Mesendoderm (in vitro differentiated cells): ENCODE data around the gene FN3K.

Experiments
- DNase-seq: peaks from one replicate; pipeline ENCODE4 v3.0.0; 2013
- H2AK5ac ChIP-seq: 2 replicates; pipeline ENCODE4 v1.6.1; 2013; ENCODE audit warnings: low read length, inconsistent platforms
- H2BK120ac ChIP-seq: 2 replicates; pipeline ENCODE4 v1.6.1; 2013; ENCODE audit warnings: low read depth, mild to moderate bottlenecking, low read length, moderate library complexity, mixed read lengths
- H2BK15ac ChIP-seq: replicated peaks from 2 replicates; pipeline ENCODE4 v1.6.1; 2013; ENCODE audit warnings: low read depth, mild to moderate bottlenecking, moderate library complexity
- H2BK5ac ChIP-seq: 2 replicates; pipeline ENCODE4 v1.6.1; 2013; ENCODE audit warnings: low read length, inconsistent platforms
- H3K18ac ChIP-seq: 2 replicates; pipeline ENCODE4 v1.6.1; 2013; ENCODE audit warnings: mild to moderate bottlenecking, low read length, mixed read lengths
- H3K23ac ChIP-seq: one replicate; pipeline ENCODE4 v1.6.1; 2013; ENCODE audit warnings: low read length
- H3K27ac ChIP-seq: 2 replicates; pipeline ENCODE4 v1.5.1; 2013; ENCODE audit warnings: low read depth, mild to moderate bottlenecking, inconsistent platforms, low read length, moderate library complexity
- H3K27me3 ChIP-seq: 2 replicates; pipeline ENCODE4 v1.6.1; 2013; ENCODE audit warnings: low read length, control low read depth, mild to moderate bottlenecking, inconsistent platforms; ENCODE audit not compliant: insufficient read depth, poor library complexity
- H3K36me3 ChIP-seq: 2 replicates; pipeline ENCODE4 v1.6.1; 2013; ENCODE audit warnings: low read length, inconsistent platforms; ENCODE audit not compliant: control insufficient read depth, insufficient read depth
- H3K4ac ChIP-seq: one replicate; pipeline ENCODE4 v1.6.1; 2013; ENCODE audit warnings: low read depth, mild to moderate bottlenecking, low read length, moderate library complexity
- H3K4me1 ChIP-seq: 2 replicates; pipeline ENCODE4 v1.6.1; 2013; ENCODE audit warnings: low read depth, low read length, inconsistent platforms; ENCODE audit not compliant: control insufficient read depth
- H3K4me2 ChIP-seq: 2 replicates; pipeline ENCODE4 v1.6.1; 2013; ENCODE audit warnings: low read length
- H3K4me3 ChIP-seq: 2 replicates; pipeline ENCODE4 v1.5.1; 2013; ENCODE audit warnings: mild to moderate bottlenecking, low read length
- H3K56ac ChIP-seq: one replicate; pipeline ENCODE4 v1.6.1; 2013; ENCODE audit warnings: low read length
- H3K79me1 ChIP-seq: 2 replicates; pipeline ENCODE4 v1.6.1; 2013; ENCODE audit warnings: low read length, inconsistent platforms
- H3K79me2 ChIP-seq: 2 replicates; pipeline ENCODE4 v1.6.1; 2013; ENCODE audit warnings: mild to moderate bottlenecking, low read length; ENCODE audit not compliant: control insufficient read depth, insufficient read depth
- H3K9ac ChIP-seq: 2 replicates; pipeline ENCODE4 v1.6.1; 2013; ENCODE audit warnings: low read length, inconsistent platforms
- H4K5ac ChIP-seq: one replicate; pipeline ENCODE4 v1.6.1; 2013; ENCODE audit warnings: low read length
- H4K8ac ChIP-seq: one replicate; pipeline ENCODE4 v1.6.1; 2013; ENCODE audit warnings: low read depth, mild to moderate bottlenecking, control low read depth, low read length, moderate library complexity
- WGBS: extraction: QIAGEN DNeasy Blood & Tissue Kit; methylation state at CpG from one replicate; pipeline ENCODE4 v1.1.7; 2013; ENCODE audit warnings: low lambda C conversion rate, missing lambda C conversion rate; ENCODE audit not compliant: insufficient coverage; ENCODE audit errors: extremely low coverage; 5-methylcytosine and 5-hydroxymethylcytosine counted together

The FN3K gene

GRCh38 chr17:82705756-82706155 lies 29.7 kb upstream of the FN3K start:
- no peak overlapping the region for H2AK5ac ChIP-seq
- no peak overlapping the region for H4K8ac ChIP-seq
- no peak overlapping the region for H4K5ac ChIP-seq
- H3K27me3 ChIP-seq = no peaks in the 10 kb centered on the region
- no peak overlapping the region for H2BK5ac ChIP-seq
- H3K4me3 ChIP-seq = no peak overlapping the region
- H3K79me1 ChIP-seq = no peaks in the 10 kb centered on the region
- no CpG with 5 or more reads among the region's 18 CpGs for WGBS
- H3K79me2 ChIP-seq = no peaks in the 10 kb centered on the region
- DNase-seq = no peak
- no peaks in the 10 kb centered on the region for H3K4me1 ChIP-seq
- no peak overlapping the region for H3K9ac ChIP-seq
- no peak overlapping the region for H3K23ac ChIP-seq
- H3K4me2 ChIP-seq = no peak overlapping the region
- H2BK120ac ChIP-seq = no peak overlapping the region
- H2BK15ac ChIP-seq = no peak overlapping the region
- no peak overlapping the region for H3K27ac ChIP-seq
- no peak overlapping the region for H3K18ac ChIP-seq
- no peak overlapping the region for H3K56ac ChIP-seq
- H3K36me3 ChIP-seq = no peaks in the 10 kb centered on the region
- no peak overlapping the region for H3K4ac ChIP-seq

GRCh38 chr17:82709024-82709675 lies 26.3 kb upstream of the FN3K start:
- H2BK120ac ChIP-seq = no peak overlapping the region
- H3K23ac ChIP-seq = no peak overlapping the region
- H3K4me2 ChIP-seq = no peak overlapping the region
- no peak overlapping the region for H3K4me3 ChIP-seq
- H3K27ac ChIP-seq = no peak overlapping the region
- H3K4ac ChIP-seq = no peak overlapping the region
- H3K27me3 ChIP-seq = no peaks in the 10 kb centered on the region
- no peak overlapping the region for H2BK15ac ChIP-seq
- no peak overlapping the region for H4K5ac ChIP-seq
- WGBS = no CpG with 5 or more reads among the region's 9 CpGs
- H3K9ac ChIP-seq = no peak overlapping the region
- H3K79me2 ChIP-seq = no peaks in the 10 kb centered on the region
- H4K8ac ChIP-seq = no peak overlapping the region
- no peak overlapping the region for H3K56ac ChIP-seq
- no peaks in the 10 kb centered on the region for H3K36me3 ChIP-seq
- H2AK5ac ChIP-seq = no peak overlapping the region
- H3K4me1 ChIP-seq = no peaks in the 10 kb centered on the region
- no peaks in the 10 kb centered on the region for H3K79me1 ChIP-seq
- no peak for DNase-seq
- H2BK5ac ChIP-seq = no peak overlapping the region
- no peak overlapping the region for H3K18ac ChIP-seq

GRCh38 chr17:82709676-82710498 lies 25.5 kb upstream of the FN3K start:
- Histone ChIP-seq H3K18ac (no peak overlapping the region), H3K79me2 (no peaks in the 10 kb centered on the region), H3K9ac (no peak overlapping the region), H3K4me1 (no peaks in the 10 kb centered on the region), H2BK15ac (no peak overlapping the region), H3K23ac (no peak overlapping the region), H4K8ac (no peak overlapping the region), H3K4ac (no peak overlapping the region), H2AK5ac (no peak overlapping the region), H3K79me1 (no peaks in the 10 kb centered on the region), H3K4me3 (no peak overlapping the region), H3K27me3 (no peaks in the 10 kb centered on the region), H3K56ac (no peak overlapping the region), H3K36me3 (no peaks in the 10 kb centered on the region), H4K5ac (no peak overlapping the region), H2BK5ac (no peak overlapping the region), H2BK120ac (no peak overlapping the region), H3K27ac (no peak overlapping the region), H3K4me2 (no peak overlapping the region)
- no CpG with 5 or more reads among the region's 25 CpGs for WGBS
- DNase-seq = no peak

GRCh38 chr17:82710499-82711232 lies 24.7 kb upstream of the FN3K start:
- Histone ChIP-seq H3K36me3 (no peaks in the 10 kb centered on the region), H3K4me3 (no peak overlapping the region), H3K9ac (no peak overlapping the region), H2BK15ac (no peak overlapping the region), H3K18ac (no peak overlapping the region), H3K27ac (no peak overlapping the region), H2AK5ac (no peak overlapping the region), H3K4me2 (no peak overlapping the region), H4K8ac (no peak overlapping the region), H4K5ac (no peak overlapping the region), H2BK5ac (no peak overlapping the region), H3K56ac (no peak overlapping the region), H3K23ac (no peak overlapping the region), H3K4me1 (no peaks in the 10 kb centered on the region), H3K79me2 (no peaks in the 10 kb centered on the region), H3K79me1 (no peaks in the 10 kb centered on the region), H3K4ac (no peak overlapping the region), H2BK120ac (no peak overlapping the region), H3K27me3 (no peaks in the 10 kb centered on the region)
- no CpG with 5 or more reads among the region's 29 CpGs for WGBS
- no peak for DNase-seq

- no peak overlapping the region for H3K23ac ChIP-seq
- H2BK120ac ChIP-seq = no peak overlapping the region
- no peak overlapping the region for H3K27ac ChIP-seq
- H3K4ac ChIP-seq = no peak overlapping the region
- no peaks in the 10 kb centered on the region for H3K4me1 ChIP-seq
- no peak overlapping the region for H4K8ac ChIP-seq
- H3K9ac ChIP-seq = no peak overlapping the region
- no peak overlapping the region for H3K4me2 ChIP-seq
- peaks cover 4% of the 10 kb centered on the region for H3K79me1 ChIP-seq
- H2BK5ac ChIP-seq = no peak overlapping the region
- H3K56ac ChIP-seq = no peak overlapping the region
- no peak overlapping the region for H3K4me3 ChIP-seq
- H2BK15ac ChIP-seq = no peak overlapping the region
- WGBS = no CpG with 5 or more reads among the region's 35 CpGs
- no peak overlapping the region for H2AK5ac ChIP-seq
- no peak overlapping the region for H3K18ac ChIP-seq
- DNase-seq = no peak
- H3K27me3 ChIP-seq = no peaks in the 10 kb centered on the region
- H3K36me3 ChIP-seq = no peaks in the 10 kb centered on the region
- H3K79me2 ChIP-seq = no peaks in the 10 kb centered on the region
- H4K5ac ChIP-seq = no peak overlapping the region
Observed at GRCh38 chr17:82713071-82713723, 22.2 kb upstream of the FN3K start.
